Osteoblast (primary cell): ENCODE data around the gene MS4A6E. TPM values are rescaled to one million over a fixed set of nuclear protein-coding genes. Genes with fewer than 3 reads are reported as not detected.

Experiments used
- DNase-seq: peaks from one replicate; pipeline ENCODE4 v3.0.0; 2011; ENCODE audit warnings: low spot score, mixed read lengths; ENCODE audit not compliant: insufficient read length; ENCODE audit errors: missing footprints
- H2AFZ ChIP-seq: 2 replicates; pipeline ENCODE4 v1.6.0; 2011; ENCODE audit warnings: mild to moderate bottlenecking, low read length
- H3K27ac ChIP-seq: 2 replicates; pipeline ENCODE4 v1.5.1; 2011; ENCODE audit warnings: mild to moderate bottlenecking, low read depth, low read length, moderate library complexity
- H3K27me3 ChIP-seq: 2 replicates; pipeline ENCODE4 v1.6.0; 2012; ENCODE audit warnings: mild to moderate bottlenecking, control low read depth, inconsistent platforms, low read length, moderate library complexity; ENCODE audit not compliant: insufficient read depth
- H3K36me3 ChIP-seq: 2 replicates; pipeline ENCODE4 v1.5.1; 2011; ENCODE audit warnings: mild to moderate bottlenecking, low read length, control low read depth, moderate library complexity; ENCODE audit not compliant: insufficient read depth
- H3K4me1 ChIP-seq: 2 replicates; pipeline ENCODE4 v1.5.1; 2011; ENCODE audit warnings: mild to moderate bottlenecking, low read length, control low read depth, moderate library complexity; ENCODE audit not compliant: insufficient read depth
- H3K4me2 ChIP-seq: 2 replicates; pipeline ENCODE4 v1.6.0; 2011; ENCODE audit warnings: mild to moderate bottlenecking, low read length; ENCODE audit not compliant: insufficient read depth
- H3K4me3 ChIP-seq: fragments of 200-600 bp; sonication (generic); 3 replicates; pipeline ENCODE4 v1.5.1; 2012; ENCODE audit warnings: mild to moderate bottlenecking, low read length, inconsistent platforms; ENCODE audit not compliant: insufficient read depth
- H3K79me2 ChIP-seq: 2 replicates; pipeline ENCODE4 v1.6.0; 2012; ENCODE audit warnings: mild to moderate bottlenecking, low read length, control low read depth, inconsistent platforms; ENCODE audit not compliant: insufficient read depth
- H3K9me3 ChIP-seq: 2 replicates; pipeline ENCODE4 v1.5.1; 2011; ENCODE audit warnings: low read depth, low read length, control low read depth
- H4K20me1 ChIP-seq: 2 replicates; pipeline ENCODE4 v1.6.0; 2012; ENCODE audit warnings: mild to moderate bottlenecking, low read length, control low read depth; ENCODE audit not compliant: insufficient read depth
- CTCF ChIP-seq: IDR thresholded peaks from 2 replicates; pipeline ENCODE4 v1.5.1; 2011; ENCODE audit warnings: mild to moderate bottlenecking, low read depth, low read length, moderate library complexity; ENCODE audit errors: extremely low read depth
- total RNA-seq: library from RNA; depleted of rRNA; stranded (reverse); fragments of >200 nt; gene quantifications from 2 replicates; pipeline ENCODE4 v1.2.3, GENCODE V29; 2012

Gene MS4A6E
- total RNA-seq, 1 donor = not detected

GRCh38 chr11:60305906-60306619, 21.0 kb upstream of the MS4A6E start:
- no peaks in the 10 kb centered on the region for H4K20me1 ChIP-seq
- no peak overlapping the region for H3K27ac ChIP-seq
- H3K36me3 ChIP-seq = no peaks in the 10 kb centered on the region
- no peak overlapping the region for H2AFZ ChIP-seq
- no peaks in the 10 kb centered on the region for H3K79me2 ChIP-seq
- no peak overlapping the region for H3K4me3 ChIP-seq
- H3K9me3 ChIP-seq = no peaks in the 10 kb centered on the region
- H3K27me3 ChIP-seq = no peaks in the 10 kb centered on the region
- DNase-seq = no peak
- H3K4me1 ChIP-seq = no peaks in the 10 kb centered on the region
- no peak overlapping the region for H3K4me2 ChIP-seq
- TF ChIP-seq CTCF = no peak

- H3K36me3 ChIP-seq = no peaks in the 10 kb centered on the region
- no peaks in the 10 kb centered on the region for H3K4me1 ChIP-seq
- no peak overlapping the region for H3K4me3 ChIP-seq
- no peak for TF ChIP-seq CTCF
- H3K27me3 ChIP-seq = no peaks in the 10 kb centered on the region
- no peak overlapping the region for H2AFZ ChIP-seq
- H4K20me1 ChIP-seq = no peaks in the 10 kb centered on the region
- no peak overlapping the region for H3K4me2 ChIP-seq
- no peak for DNase-seq
- H3K27ac ChIP-seq = no peak overlapping the region
- no peaks in the 10 kb centered on the region for H3K79me2 ChIP-seq
- no peaks in the 10 kb centered on the region for H3K9me3 ChIP-seq
Observed at GRCh38 chr11:60307507-60308195, 19.4 kb upstream of the MS4A6E start.

- Histone ChIP-seq H3K27ac (no peak overlapping the region), H3K79me2 (no peaks in the 10 kb centered on the region), H3K4me2 (no peak overlapping the region), H3K36me3 (no peaks in the 10 kb centered on the region), H2AFZ (no peak overlapping the region), H3K27me3 (no peaks in the 10 kb centered on the region), H3K4me3 (no peak overlapping the region), H3K9me3 (no peaks in the 10 kb centered on the region), H3K4me1 (no peaks in the 10 kb centered on the region), H4K20me1 (no peaks in the 10 kb centered on the region)
- DNase-seq = no peak
- TF ChIP-seq CTCF = no peak
Observed at GRCh38 chr11:60310407-60310998, 16.6 kb upstream of the MS4A6E start.
